K562 (cell line): Measurements from ENCODE around the gene TRIM27. TPM values are rescaled to one million over a fixed set of nuclear protein-coding genes. Genes with fewer than 3 reads are reported as not detected.

ENCODE experiments used
- CHD4 ChIP-seq: fragments of 200-600 bp; sonication (generic); IDR thresholded peaks from 3 replicates; pipeline ENCODE4 v1.6.1; 2012; ENCODE audit warnings: low read depth, mild to moderate bottlenecking, mixed read lengths, low read length, inconsistent platforms; ENCODE audit not compliant: insufficient read depth, insufficient replicate concordance, poor library complexity, severe bottlenecking
- MECOM ChIP-seq: fragments of 250-450 bp; sonication (Bioruptor Pico); IDR thresholded peaks from 2 replicates; pipeline ENCODE4 v1.8.0; 2022; ENCODE audit warnings: inconsistent platforms
- OTX1 ChIP-seq: fragments of 450-650 bp; formaldehyde crosslinking; IDR thresholded peaks from 2 replicates; pipeline ENCODE4 v1.4.0; 2022; ENCODE audit warnings: mild to moderate bottlenecking
- POLR3G ChIP-seq: IDR thresholded peaks from 2 replicates; pipeline ENCODE4 v1.6.1; 2011; ENCODE audit not compliant: insufficient read length, insufficient replicate concordance; ENCODE audit errors: extremely low read depth
- PTBP1 ChIP-seq: fragments of 200-400 bp; formaldehyde crosslinking; IDR thresholded peaks from 2 replicates; pipeline ENCODE4 v1.6.1; 2017; ENCODE audit warnings: low read depth, low read length
- RBM14 ChIP-seq: fragments of 200-400 bp; formaldehyde crosslinking; IDR thresholded peaks from 2 replicates; pipeline ENCODE4 v1.6.1; 2018; ENCODE audit warnings: low read depth, mild to moderate bottlenecking, low read length, moderate library complexity, borderline replicate concordance; ENCODE audit not compliant: insufficient read depth
- RBM15 ChIP-seq: fragments of 200-400 bp; formaldehyde crosslinking; IDR thresholded peaks from 2 replicates; pipeline ENCODE4 v1.6.1; 2018; ENCODE audit warnings: mild to moderate bottlenecking, low read length, moderate library complexity; ENCODE audit not compliant: insufficient read depth
- SP2 ChIP-seq: IDR thresholded peaks from 2 replicates; pipeline ENCODE4 v1.6.1; 2011; ENCODE audit warnings: mild to moderate bottlenecking, low read depth, low read length, moderate library complexity; ENCODE audit not compliant: poor library complexity, severe bottlenecking; ENCODE audit errors: extremely low read depth
- STAT5A ChIP-seq: IDR thresholded peaks from 2 replicates; pipeline ENCODE4 v1.6.1; 2012; ENCODE audit warnings: low read length, inconsistent platforms, borderline replicate concordance
- TAF7 ChIP-seq: fragments of 450-650 bp; IDR thresholded peaks from 2 replicates; pipeline ENCODE4 v1.6.1; 2016; ENCODE audit warnings: missing genetic modification characterization, missing compliant biosample characterization
- XRCC3 ChIP-seq: fragments of 450-650 bp; IDR thresholded peaks from 2 replicates; pipeline ENCODE4 v1.6.1; 2017; ENCODE audit warnings: mild to moderate bottlenecking, moderate library complexity
- ZFX ChIP-seq: sonication (generic); formaldehyde crosslinking; IDR thresholded peaks from 2 replicates; pipeline ENCODE4 v1.8.0; 2022; ENCODE audit warnings: mild to moderate bottlenecking, missing genetic modification reagents, moderate library complexity
- ZNF445 ChIP-seq: fragments of 250-450 bp; sonication (Bioruptor Pico); IDR thresholded peaks from 2 replicates; pipeline ENCODE4 v1.4.0; 2020; ENCODE audit warnings: low read depth, mild to moderate bottlenecking, moderate library complexity
- polyA plus RNA-seq, 8 experiments: library from polyadenylated mRNA; depleted of rRNA in 4 of 8; stranded (reverse) in 5 of 8; unstranded in 3 of 8; fragments of >200 nt; fragmentation: Nextera tagmentation in 2 of 8; fragmentation: Illumina TruSeq in 1 of 8; extraction: Ambion mirVana in 2 of 8; extraction: Trizol in 1 of 8; gene quantifications; 2 replicates each; pipeline versions ENCODE4 v1.2.1 to v1.2.3, GENCODE V29; 2011 to 2014; ENCODE audit warnings: inconsistent platforms in 1 of 8, missing spikeins in 1 of 8
- total RNA-seq, 7 experiments: library from RNA; depleted of rRNA in 6 of 7; stranded (reverse); fragments of >200 nt in 6 of 7; fragmentation: Illumina TruSeq in 2 of 7; extraction: Trizol in 2 of 7; gene quantifications; 2 replicates each; pipeline versions ENCODE4 v1.2.1 to v1.2.3, GENCODE V29; 2011 to 2021; ENCODE audit warnings: low replicate concordance in 1 of 7
- TF ChIP-seq, protein P1 (sequence below): fragments of 450-650 bp; conservative IDR thresholded peaks from 2 replicates; pipeline ENCODE4 v1.6.1; 2016; ENCODE audit warnings: missing genetic modification characterization, low read depth, mild to moderate bottlenecking, missing compliant biosample characterization, moderate library complexity
- TF ChIP-seq, protein P2 (sequence below): fragments of 450-650 bp; formaldehyde crosslinking; IDR thresholded peaks from 2 replicates; pipeline ENCODE4 v1.4.0; 2020; ENCODE audit warnings: mild to moderate bottlenecking
- TF ChIP-seq, protein P3 (sequence below): sonication (generic); formaldehyde crosslinking; IDR thresholded peaks from 2 replicates; pipeline ENCODE4 v1.8.1; 2023; ENCODE audit warnings: mild to moderate bottlenecking, missing genetic modification reagents
- TF ChIP-seq, protein P4 (sequence below): sonication (generic); formaldehyde crosslinking; IDR thresholded peaks from 2 replicates; pipeline ENCODE4 v1.8.0; 2022; ENCODE audit warnings: mild to moderate bottlenecking, low read depth, missing genetic modification reagents
- TF ChIP-seq, protein P5 (sequence below): sonication (generic); IDR thresholded peaks from 2 replicates; pipeline ENCODE4 v1.6.1; 2016
- TF ChIP-seq, protein P6 (sequence below): fragments of 150-350 bp; conservative IDR thresholded peaks from 2 replicates; pipeline ENCODE4 v1.6.1; 2014; ENCODE audit warnings: low read length

TRIM27 gene
- total and polyA plus RNA-seq, 9 of the 15 experiments (the other 6 are each of a cell fraction or from before 2014, with no cell fraction given), result 37.7 to 235 (median 122) TPM

DNA sequence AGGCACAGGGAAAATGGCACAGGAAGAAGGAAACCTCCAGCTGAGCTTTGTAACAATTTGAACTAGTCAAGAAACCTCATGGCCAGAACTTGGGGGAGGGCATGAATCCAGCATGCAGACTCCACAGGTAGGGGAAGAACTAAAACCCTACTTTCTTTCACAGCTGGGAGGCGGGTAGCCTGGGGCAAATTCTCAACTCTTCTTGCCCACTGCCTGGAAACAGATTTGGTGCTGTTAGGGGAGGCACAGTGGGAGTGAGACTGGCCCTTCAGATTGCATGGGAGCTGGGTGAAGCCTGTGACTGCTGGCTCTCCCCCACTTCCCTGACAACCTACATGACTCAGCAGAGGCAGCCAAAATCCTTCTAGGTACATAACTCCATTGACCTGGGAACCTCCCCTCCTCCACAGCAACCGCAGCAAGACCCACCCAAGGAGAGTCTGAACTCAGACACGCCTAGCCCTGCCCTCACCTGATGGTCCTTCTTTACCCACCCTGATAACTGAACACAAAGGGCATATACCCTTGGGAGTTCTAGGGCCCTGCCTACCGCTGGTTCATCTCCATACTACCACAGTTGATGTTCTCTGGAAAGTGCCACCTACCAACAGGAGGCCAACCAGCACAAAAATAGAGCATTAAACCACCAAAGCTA, 37.2 kb upstream of the TRIM27 start (continued):
- TF ChIP-seq, protein P1, sequence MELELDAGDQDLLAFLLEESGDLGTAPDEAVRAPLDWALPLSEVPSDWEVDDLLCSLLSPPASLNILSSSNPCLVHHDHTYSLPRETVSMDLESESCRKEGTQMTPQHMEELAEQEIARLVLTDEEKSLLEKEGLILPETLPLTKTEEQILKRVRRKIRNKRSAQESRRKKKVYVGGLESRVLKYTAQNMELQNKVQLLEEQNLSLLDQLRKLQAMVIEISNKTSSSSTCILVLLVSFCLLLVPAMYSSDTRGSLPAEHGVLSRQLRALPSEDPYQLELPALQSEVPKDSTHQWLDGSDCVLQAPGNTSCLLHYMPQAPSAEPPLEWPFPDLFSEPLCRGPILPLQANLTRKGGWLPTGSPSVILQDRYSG (tag), result peak; percentile 52; the same call in 1 of the 2 replicates
- TF ChIP-seq STAT5A (peak; percentile 39; the same call in 1 of the 2 replicates), XRCC3 (no peak), CHD4 (no peak), ZNF445 (CRISPR knock-in tag) (0 out of 2 replicates have a peak, but pooled peaks have one; percentile 62), POLR3G (no peak), MECOM (CRISPR knock-in tag) (0 out of 2 replicates have a peak, but pooled peaks have one; percentile 9), OTX1 (peak; percentile 58; the same call in 1 of the 2 replicates), RBM15 (no peak), PTBP1 (no peak), ZFX (CRISPR knock-in tag) (peak; percentile 31), TAF7 (no peak), SP2 (no peak), RBM14 (no peak)
- TF ChIP-seq, protein P2, sequence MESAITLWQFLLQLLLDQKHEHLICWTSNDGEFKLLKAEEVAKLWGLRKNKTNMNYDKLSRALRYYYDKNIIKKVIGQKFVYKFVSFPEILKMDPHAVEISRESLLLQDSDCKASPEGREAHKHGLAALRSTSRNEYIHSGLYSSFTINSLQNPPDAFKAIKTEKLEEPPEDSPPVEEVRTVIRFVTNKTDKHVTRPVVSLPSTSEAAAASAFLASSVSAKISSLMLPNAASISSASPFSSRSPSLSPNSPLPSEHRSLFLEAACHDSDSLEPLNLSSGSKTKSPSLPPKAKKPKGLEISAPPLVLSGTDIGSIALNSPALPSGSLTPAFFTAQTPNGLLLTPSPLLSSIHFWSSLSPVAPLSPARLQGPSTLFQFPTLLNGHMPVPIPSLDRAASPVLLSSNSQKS (CRISPR knock-in tag), result no peak
- TF ChIP-seq, protein P3, sequence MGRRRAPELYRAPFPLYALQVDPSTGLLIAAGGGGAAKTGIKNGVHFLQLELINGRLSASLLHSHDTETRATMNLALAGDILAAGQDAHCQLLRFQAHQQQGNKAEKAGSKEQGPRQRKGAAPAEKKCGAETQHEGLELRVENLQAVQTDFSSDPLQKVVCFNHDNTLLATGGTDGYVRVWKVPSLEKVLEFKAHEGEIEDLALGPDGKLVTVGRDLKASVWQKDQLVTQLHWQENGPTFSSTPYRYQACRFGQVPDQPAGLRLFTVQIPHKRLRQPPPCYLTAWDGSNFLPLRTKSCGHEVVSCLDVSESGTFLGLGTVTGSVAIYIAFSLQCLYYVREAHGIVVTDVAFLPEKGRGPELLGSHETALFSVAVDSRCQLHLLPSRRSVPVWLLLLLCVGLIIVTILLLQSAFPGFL, result no peak
- TF ChIP-seq, protein P4, sequence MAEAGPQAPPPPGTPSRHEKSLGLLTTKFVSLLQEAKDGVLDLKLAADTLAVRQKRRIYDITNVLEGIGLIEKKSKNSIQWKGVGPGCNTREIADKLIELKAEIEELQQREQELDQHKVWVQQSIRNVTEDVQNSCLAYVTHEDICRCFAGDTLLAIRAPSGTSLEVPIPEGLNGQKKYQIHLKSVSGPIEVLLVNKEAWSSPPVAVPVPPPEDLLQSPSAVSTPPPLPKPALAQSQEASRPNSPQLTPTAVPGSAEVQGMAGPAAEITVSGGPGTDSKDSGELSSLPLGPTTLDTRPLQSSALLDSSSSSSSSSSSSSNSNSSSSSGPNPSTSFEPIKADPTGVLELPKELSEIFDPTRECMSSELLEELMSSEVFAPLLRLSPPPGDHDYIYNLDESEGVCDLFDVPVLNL (CRISPR knock-in tag), result no peak
- TF ChIP-seq, protein P5, sequence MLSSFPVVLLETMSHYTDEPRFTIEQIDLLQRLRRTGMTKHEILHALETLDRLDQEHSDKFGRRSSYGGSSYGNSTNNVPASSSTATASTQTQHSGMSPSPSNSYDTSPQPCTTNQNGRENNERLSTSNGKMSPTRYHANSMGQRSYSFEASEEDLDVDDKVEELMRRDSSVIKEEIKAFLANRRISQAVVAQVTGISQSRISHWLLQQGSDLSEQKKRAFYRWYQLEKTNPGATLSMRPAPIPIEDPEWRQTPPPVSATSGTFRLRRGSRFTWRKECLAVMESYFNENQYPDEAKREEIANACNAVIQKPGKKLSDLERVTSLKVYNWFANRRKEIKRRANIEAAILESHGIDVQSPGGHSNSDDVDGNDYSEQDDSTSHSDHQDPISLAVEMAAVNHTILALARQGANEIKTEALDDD, result peak; percentile 81
- TF ChIP-seq, protein P6, sequence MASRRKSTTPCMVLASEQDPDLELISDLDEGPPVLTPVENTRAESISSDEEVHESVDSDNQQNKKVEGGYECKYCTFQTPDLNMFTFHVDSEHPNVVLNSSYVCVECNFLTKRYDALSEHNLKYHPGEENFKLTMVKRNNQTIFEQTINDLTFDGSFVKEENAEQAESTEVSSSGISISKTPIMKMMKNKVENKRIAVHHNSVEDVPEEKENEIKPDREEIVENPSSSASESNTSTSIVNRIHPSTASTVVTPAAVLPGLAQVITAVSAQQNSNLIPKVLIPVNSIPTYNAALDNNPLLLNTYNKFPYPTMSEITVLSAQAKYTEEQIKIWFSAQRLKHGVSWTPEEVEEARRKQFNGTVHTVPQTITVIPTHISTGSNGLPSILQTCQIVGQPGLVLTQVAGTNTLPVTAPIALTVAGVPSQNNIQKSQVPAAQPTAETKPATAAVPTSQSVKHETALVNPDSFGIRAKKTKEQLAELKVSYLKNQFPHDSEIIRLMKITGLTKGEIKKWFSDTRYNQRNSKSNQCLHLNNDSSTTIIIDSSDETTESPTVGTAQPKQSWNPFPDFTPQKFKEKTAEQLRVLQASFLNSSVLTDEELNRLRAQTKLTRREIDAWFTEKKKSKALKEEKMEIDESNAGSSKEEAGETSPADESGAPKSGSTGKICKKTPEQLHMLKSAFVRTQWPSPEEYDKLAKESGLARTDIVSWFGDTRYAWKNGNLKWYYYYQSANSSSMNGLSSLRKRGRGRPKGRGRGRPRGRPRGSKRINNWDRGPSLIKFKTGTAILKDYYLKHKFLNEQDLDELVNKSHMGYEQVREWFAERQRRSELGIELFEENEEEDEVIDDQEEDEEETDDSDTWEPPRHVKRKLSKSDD, result no peak
